ENCODE measurements around the gene ARSA. TPM values are rescaled to one million over a fixed set of nuclear protein-coding genes. Genes with fewer than 3 reads are reported as not detected.
A peak's percentile ranks its signal among the peaks of the same experiment; 100 is the strongest.

ARSA gene
- total RNA-seq, 1 experiment from 2014 or later, result 16.6 TPM

- no peaks in the 10 kb centered on the region for H4K20me1 ChIP-seq (ENCODE audit: insufficient read depth)
- peaks cover 18% of the 10 kb centered on the region for H3K4me1 ChIP-seq (replicated peaks; ENCODE audit: insufficient read depth)
- H3F3A ChIP-seq (ENCODE audit: insufficient read depth, low read depth), result peaks cover 15% of the 10 kb centered on the region; the same call in 1 of the 2 replicates
- H3K9me2 ChIP-seq (ENCODE audit: insufficient read depth), result no peaks in the 10 kb centered on the region
- POLR2A ChIA-PET (ENCODE audit: unreplicated experiment), result interaction anchor here (0.5 to 1.2 kb wide), 2 partner anchors 18 to 73 kb away, joined by 3 to 7 read pairs; partner anchors contain the start of genes NCAPH2 and SYCE3
- H3K79me2 ChIP-seq (ENCODE audit: low read depth), result peaks cover 30% of the 10 kb centered on the region
- CTCF ChIA-PET, result no interaction called here
- peak overlapping the region; percentile 89 for H3K4me3 ChIP-seq
- no peaks in the 10 kb centered on the region for H3K27me3 ChIP-seq (ENCODE audit: insufficient read depth, low read depth)
- no peak overlapping the region; the same call in 1 of the 2 replicates for H2AFZ ChIP-seq
- H3K36me3 ChIP-seq (ENCODE audit: low read depth), result peaks cover 11% of the 10 kb centered on the region; the same call in 1 of the 2 replicates
- TSS peak; percentile 61 for BruUV-seq (replicated peaks)
- intact Hi-C loops (cut with micrococcal nuclease; ENCODE audit: unreplicated experiment), result loop anchor here (5.0 kb wide), 1 partner anchor 74 kb away; the partner anchor contains the start of genes LMF2 and NCAPH2
- H3K4me2 ChIP-seq, result peak overlapping the region; percentile 90
- H3K27ac ChIP-seq, result peak overlapping the region; percentile 86; the same call in 1 of the 2 replicates
- no peaks in the 10 kb centered on the region for H3K9me3 ChIP-seq (ENCODE audit: insufficient read depth, low read depth)
- no peak for DNase-seq
- TF ChIP-seq EZH2 (IDR thresholded peaks at IDR 0.05; ENCODE audit: low read depth), result no peak
- TF ChIP-seq, protein P1, sequence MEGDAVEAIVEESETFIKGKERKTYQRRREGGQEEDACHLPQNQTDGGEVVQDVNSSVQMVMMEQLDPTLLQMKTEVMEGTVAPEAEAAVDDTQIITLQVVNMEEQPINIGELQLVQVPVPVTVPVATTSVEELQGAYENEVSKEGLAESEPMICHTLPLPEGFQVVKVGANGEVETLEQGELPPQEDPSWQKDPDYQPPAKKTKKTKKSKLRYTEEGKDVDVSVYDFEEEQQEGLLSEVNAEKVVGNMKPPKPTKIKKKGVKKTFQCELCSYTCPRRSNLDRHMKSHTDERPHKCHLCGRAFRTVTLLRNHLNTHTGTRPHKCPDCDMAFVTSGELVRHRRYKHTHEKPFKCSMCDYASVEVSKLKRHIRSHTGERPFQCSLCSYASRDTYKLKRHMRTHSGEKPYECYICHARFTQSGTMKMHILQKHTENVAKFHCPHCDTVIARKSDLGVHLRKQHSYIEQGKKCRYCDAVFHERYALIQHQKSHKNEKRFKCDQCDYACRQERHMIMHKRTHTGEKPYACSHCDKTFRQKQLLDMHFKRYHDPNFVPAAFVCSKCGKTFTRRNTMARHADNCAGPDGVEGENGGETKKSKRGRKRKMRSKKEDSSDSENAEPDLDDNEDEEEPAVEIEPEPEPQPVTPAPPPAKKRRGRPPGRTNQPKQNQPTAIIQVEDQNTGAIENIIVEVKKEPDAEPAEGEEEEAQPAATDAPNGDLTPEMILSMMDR (conservative IDR thresholded peaks at IDR 0.05), result no peak
Measured at GRCh38 chr22:50581031-50581949, 46.7 kb downstream of the ARSA start.

- H2AFZ ChIP-seq, result no peak overlapping the region
- CTCF ChIA-PET, result no interaction called here
- peaks cover 11% of the 10 kb centered on the region; the same call in 1 of the 2 replicates for H3K36me3 ChIP-seq (ENCODE audit: low read depth)
- POLR2A ChIA-PET (ENCODE audit: unreplicated experiment), result no interaction called here
- no peaks in the 10 kb centered on the region for H3K27me3 ChIP-seq (ENCODE audit: insufficient read depth, low read depth)
- no peaks in the 10 kb centered on the region for H3K9me3 ChIP-seq (ENCODE audit: insufficient read depth, low read depth)
- H4K20me1 ChIP-seq (ENCODE audit: insufficient read depth), result no peaks in the 10 kb centered on the region
- BruUV-seq (replicated peaks), result no TSS peak
- intact Hi-C loops (cut with micrococcal nuclease; ENCODE audit: unreplicated experiment), result loop anchor here (5.0 kb wide), 1 partner anchor 72 kb away; the partner anchor contains the start of genes LMF2 and NCAPH2
- TF ChIP-seq, protein P1 (conservative IDR thresholded peaks at IDR 0.05), result no peak
- no peak for TF ChIP-seq EZH2 (IDR thresholded peaks at IDR 0.05; ENCODE audit: low read depth)
- DNase-seq, result no peak
- H3K4me2 ChIP-seq, result no peak overlapping the region
- no peak overlapping the region for H3K27ac ChIP-seq
- H3K4me1 ChIP-seq (replicated peaks; ENCODE audit: insufficient read depth), result peaks cover 18% of the 10 kb centered on the region
- no peaks in the 10 kb centered on the region for H3K9me2 ChIP-seq (ENCODE audit: insufficient read depth)
- H3F3A ChIP-seq (ENCODE audit: insufficient read depth, low read depth), result peaks cover 14% of the 10 kb centered on the region; the same call in 1 of the 2 replicates
- H3K4me3 ChIP-seq, result no peak overlapping the region
- peaks cover 30% of the 10 kb centered on the region for H3K79me2 ChIP-seq (ENCODE audit: low read depth)
Measured at GRCh38 chr22:50579752-50580151, 48.2 kb downstream of the ARSA start.

- no peaks in the 10 kb centered on the region for H3K9me2 ChIP-seq (ENCODE audit: insufficient read depth)
- CTCF ChIA-PET, result no interaction called here
- H3K4me1 ChIP-seq (replicated peaks; ENCODE audit: insufficient read depth), result peaks cover 16% of the 10 kb centered on the region
- no peak for DNase-seq
- H3F3A ChIP-seq (ENCODE audit: insufficient read depth, low read depth), result peaks cover 10% of the 10 kb centered on the region; the same call in 1 of the 2 replicates
- H3K36me3 ChIP-seq (ENCODE audit: low read depth), result peaks cover 16% of the 10 kb centered on the region; the same call in 1 of the 2 replicates
- no peak overlapping the region for H3K4me2 ChIP-seq
- H3K79me2 ChIP-seq (ENCODE audit: low read depth), result peaks cover 28% of the 10 kb centered on the region
- POLR2A ChIA-PET (ENCODE audit: unreplicated experiment), result no interaction called here
- no peaks in the 10 kb centered on the region for H3K9me3 ChIP-seq (ENCODE audit: insufficient read depth, low read depth)
- no peak overlapping the region for H3K4me3 ChIP-seq
- no peaks in the 10 kb centered on the region for H4K20me1 ChIP-seq (ENCODE audit: insufficient read depth)
- intact Hi-C loops (cut with micrococcal nuclease; ENCODE audit: unreplicated experiment), result no loop called here
- H2AFZ ChIP-seq, result no peak overlapping the region
- H3K27ac ChIP-seq, result no peak overlapping the region
- no TSS peak for BruUV-seq (replicated peaks)
- TF ChIP-seq EZH2 (IDR thresholded peaks at IDR 0.05; ENCODE audit: low read depth), result no peak
- TF ChIP-seq, protein P1 (conservative IDR thresholded peaks at IDR 0.05), result no peak
- no peaks in the 10 kb centered on the region for H3K27me3 ChIP-seq (ENCODE audit: insufficient read depth, low read depth)
Measured at GRCh38 chr22:50578776-50579310, 49.1 kb downstream of the ARSA start.
